ENCODE measurements around the gene FAM209B. TPM values are rescaled to one million over a fixed set of nuclear protein-coding genes. Genes with fewer than 3 reads are reported as not detected.

FAM209B gene
- total RNA-seq, 1 donor from 2014 or later: 0.63 TPM

DNA sequence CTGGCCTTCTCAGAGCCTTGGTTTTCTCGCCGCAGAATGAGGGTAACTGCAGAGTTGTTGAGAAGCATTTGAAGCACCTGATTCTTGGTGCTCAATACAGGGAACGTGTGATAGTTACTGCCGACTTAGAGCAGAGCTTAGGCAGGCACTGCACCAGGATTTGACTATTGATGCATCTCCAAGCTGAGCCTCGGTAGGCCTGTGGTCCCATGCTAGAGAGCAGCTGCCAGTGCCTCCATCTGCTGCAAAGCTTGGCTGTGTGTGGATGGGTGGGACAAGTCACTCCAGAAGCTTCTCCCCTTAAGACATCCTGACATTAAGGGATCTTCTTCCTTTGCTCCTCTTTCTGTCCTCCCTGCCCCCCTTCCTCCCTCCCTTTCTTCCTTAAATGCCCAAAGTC lies 40.9 kb downstream of the FAM209B start:
- no peak overlapping the region for H3K27ac Mint-ChIP-seq
- H3K9me3 Mint-ChIP-seq: peaks cover 5% of the 10 kb centered on the region
- no peak overlapping the region for H3K4me3 Mint-ChIP-seq
- H3K4me1 Mint-ChIP-seq (ENCODE audit: unreplicated experiment): no peaks in the 10 kb centered on the region
- DNase-seq (ENCODE audit: extremely low spot score, unreplicated experiment): no peak
- no peaks in the 10 kb centered on the region for H3K36me3 Mint-ChIP-seq
- peaks cover 6% of the 10 kb centered on the region for H3K27me3 Mint-ChIP-seq
- TF ChIP-seq, protein P1, sequence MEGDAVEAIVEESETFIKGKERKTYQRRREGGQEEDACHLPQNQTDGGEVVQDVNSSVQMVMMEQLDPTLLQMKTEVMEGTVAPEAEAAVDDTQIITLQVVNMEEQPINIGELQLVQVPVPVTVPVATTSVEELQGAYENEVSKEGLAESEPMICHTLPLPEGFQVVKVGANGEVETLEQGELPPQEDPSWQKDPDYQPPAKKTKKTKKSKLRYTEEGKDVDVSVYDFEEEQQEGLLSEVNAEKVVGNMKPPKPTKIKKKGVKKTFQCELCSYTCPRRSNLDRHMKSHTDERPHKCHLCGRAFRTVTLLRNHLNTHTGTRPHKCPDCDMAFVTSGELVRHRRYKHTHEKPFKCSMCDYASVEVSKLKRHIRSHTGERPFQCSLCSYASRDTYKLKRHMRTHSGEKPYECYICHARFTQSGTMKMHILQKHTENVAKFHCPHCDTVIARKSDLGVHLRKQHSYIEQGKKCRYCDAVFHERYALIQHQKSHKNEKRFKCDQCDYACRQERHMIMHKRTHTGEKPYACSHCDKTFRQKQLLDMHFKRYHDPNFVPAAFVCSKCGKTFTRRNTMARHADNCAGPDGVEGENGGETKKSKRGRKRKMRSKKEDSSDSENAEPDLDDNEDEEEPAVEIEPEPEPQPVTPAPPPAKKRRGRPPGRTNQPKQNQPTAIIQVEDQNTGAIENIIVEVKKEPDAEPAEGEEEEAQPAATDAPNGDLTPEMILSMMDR (conservative IDR thresholded peaks at IDR 0.05): no peak

DNA sequence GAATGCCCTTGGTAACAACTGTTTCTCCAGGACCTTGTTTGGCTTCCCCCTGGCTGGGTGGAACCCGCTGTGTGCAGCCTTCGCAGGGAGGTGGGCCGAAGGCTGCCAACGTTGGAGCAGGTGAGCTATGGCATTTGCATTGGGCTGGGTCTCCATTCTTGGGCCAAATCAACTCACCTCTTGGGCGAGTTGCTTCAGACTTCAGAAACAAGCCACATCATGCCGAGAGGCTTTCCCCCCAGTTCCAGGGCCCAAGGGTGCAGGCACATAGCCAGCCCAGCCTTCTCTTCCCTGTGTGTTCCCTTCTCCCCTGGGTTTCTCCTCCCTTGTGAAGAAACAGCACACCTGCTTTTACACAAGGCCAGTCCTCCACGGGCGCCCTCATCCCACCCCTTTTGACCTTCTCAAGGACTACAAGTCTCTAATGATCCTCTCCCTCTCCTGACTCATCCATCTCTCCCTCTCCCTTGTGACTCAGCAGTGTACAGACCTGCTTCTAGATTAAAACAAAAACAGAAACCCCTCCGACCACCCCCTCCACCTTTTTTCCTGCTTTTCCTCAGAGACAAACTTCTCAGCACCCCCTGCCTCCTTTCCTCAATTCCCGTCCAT lies 41.6 kb downstream of the FAM209B start:
- Mint-ChIP-seq H3K9me3 (peaks cover 5% of the 10 kb centered on the region), H3K27me3 (peaks cover 6% of the 10 kb centered on the region), H3K4me1 (ENCODE audit: unreplicated experiment) (no peaks in the 10 kb centered on the region), H3K36me3 (no peaks in the 10 kb centered on the region), H3K4me3 (no peak overlapping the region), H3K27ac (peak overlapping the region; percentile 52)
- DNase-seq (ENCODE audit: extremely low spot score, unreplicated experiment): no peak
- TF ChIP-seq, protein P1 (conservative IDR thresholded peaks at IDR 0.05): no peak

DNA sequence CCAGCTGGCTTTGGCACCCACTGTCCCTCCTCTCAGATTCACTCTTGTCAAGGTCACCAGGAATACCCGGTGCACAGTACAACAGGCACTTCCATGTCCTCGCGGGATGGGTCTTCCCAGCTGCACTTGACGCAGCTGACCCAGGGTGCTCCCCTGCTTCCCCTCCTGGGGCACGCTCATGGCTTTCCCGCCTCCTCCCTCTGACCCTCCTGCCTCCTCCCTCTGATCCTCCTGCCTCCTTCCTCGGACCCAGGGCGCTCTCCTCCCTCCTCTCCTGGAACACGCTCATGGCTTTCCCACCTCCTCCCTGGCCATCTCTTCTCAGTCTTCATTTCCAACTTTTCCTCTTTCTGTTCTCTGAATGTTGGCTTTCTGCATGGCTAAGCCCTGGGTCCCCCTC lies 42.1 kb downstream of the FAM209B start:
- no peaks in the 10 kb centered on the region for H3K36me3 Mint-ChIP-seq
- no peak for DNase-seq (ENCODE audit: extremely low spot score, unreplicated experiment)
- no peaks in the 10 kb centered on the region for H3K4me1 Mint-ChIP-seq (ENCODE audit: unreplicated experiment)
- no peak overlapping the region for H3K4me3 Mint-ChIP-seq
- TF ChIP-seq, protein P1 (conservative IDR thresholded peaks at IDR 0.05): no peak
- H3K27ac Mint-ChIP-seq: peak overlapping the region; percentile 52
- H3K9me3 Mint-ChIP-seq: peaks cover 5% of the 10 kb centered on the region
- peaks cover 6% of the 10 kb centered on the region for H3K27me3 Mint-ChIP-seq

DNA sequence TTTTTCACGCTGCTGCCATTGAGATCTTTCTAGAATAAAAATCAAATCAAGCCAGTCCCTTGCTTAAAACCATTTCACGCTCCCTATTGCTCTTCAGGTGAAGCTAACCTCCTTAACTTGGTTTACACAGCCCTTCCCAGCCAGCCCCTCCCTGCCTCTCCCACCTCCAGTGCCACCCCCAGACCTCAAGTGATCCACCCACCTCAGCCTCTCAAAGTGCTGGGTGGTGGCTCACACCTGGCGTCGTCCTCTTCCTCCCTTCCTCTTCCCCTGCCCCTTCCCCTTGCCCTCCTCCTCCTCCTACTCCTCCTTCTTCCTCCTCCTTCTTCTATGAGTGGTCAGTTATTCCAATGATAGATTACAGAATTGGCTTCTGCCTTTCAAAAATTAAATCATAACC lies 42.9 kb downstream of the FAM209B start:
- H3K9me3 Mint-ChIP-seq: peaks cover 5% of the 10 kb centered on the region
- H3K4me1 Mint-ChIP-seq (ENCODE audit: unreplicated experiment): no peaks in the 10 kb centered on the region
- TF ChIP-seq, protein P1 (conservative IDR thresholded peaks at IDR 0.05): no peak
- peak overlapping the region; percentile 11 for H3K4me3 Mint-ChIP-seq
- no peaks in the 10 kb centered on the region for H3K36me3 Mint-ChIP-seq
- no peak overlapping the region for H3K27ac Mint-ChIP-seq
- DNase-seq (ENCODE audit: extremely low spot score, unreplicated experiment): no peak
- peaks cover 6% of the 10 kb centered on the region for H3K27me3 Mint-ChIP-seq

DNA sequence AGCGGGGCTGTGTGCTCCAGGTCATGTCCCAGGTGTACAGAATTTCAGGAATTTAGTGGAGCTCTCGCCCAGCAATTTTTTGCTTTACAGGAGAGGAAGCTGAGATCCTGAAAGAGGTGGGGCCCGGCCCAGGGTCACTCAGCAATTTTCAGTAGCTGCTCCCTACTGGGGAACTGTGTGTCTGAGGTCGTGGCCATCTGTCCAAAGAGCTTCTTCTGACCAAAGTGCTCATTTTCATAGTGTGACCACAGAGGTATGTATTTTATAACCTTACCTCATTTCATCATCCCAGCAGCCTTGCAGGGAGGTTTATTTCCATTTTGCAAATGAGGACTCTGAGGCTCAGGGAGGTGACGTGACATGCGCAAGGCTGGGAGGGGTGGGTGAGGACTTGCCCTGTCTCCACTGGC lies 46.3 kb downstream of the FAM209B start:
- TF ChIP-seq, protein P1 (conservative IDR thresholded peaks at IDR 0.05): no peak
- H3K9me3 Mint-ChIP-seq: no peaks in the 10 kb centered on the region
- peaks cover 6% of the 10 kb centered on the region for H3K27me3 Mint-ChIP-seq
- no peak for DNase-seq (ENCODE audit: extremely low spot score, unreplicated experiment)
- no peaks in the 10 kb centered on the region for H3K36me3 Mint-ChIP-seq
- H3K4me1 Mint-ChIP-seq (ENCODE audit: unreplicated experiment): no peaks in the 10 kb centered on the region
- no peak overlapping the region for H3K27ac Mint-ChIP-seq
- H3K4me3 Mint-ChIP-seq: no peak overlapping the region

Measured in type B pancreatic cell (in vitro differentiated cells).